ENCODE results near the gene NYNRIN.
"Not testable (repeated sequence)": the region's sequence is repeated elsewhere in the genome, so short reads cannot be mapped to it uniquely, and the experiment has no call there.

The NYNRIN gene

GRCh38 chr14:24369907-24370687, 28.7 kb upstream of the NYNRIN start:
- in situ Hi-C loops (cut with MboI; ENCODE audit: low sequenced_read_pairs) = no loop called here

- in situ Hi-C loops (cut with MboI; ENCODE audit: low sequenced_read_pairs) = no loop called here
These were observed 28.1 kb upstream of the NYNRIN start for GRCh38 chr14:24370748-24371147.

DNA sequence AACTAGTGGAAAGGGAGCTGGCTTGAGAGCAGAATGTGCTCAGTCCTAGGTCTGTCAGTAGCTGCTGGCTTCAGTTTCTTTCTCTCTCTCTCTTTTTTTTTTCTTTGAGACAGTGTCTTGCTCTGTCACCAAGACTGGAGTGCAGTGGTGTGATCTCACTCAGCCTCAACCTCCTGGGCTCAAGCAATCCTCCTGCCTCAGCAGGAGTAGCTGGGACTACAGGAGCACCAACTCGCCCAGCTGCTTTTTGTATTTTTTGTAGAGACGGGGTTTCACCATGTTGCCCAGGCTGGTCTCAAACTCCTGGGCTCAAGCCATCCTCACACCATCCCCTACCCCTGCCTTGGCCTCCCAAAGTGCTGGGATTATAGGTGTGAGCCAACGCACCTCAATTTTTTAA, 27.2 kb upstream of the NYNRIN start:
- in situ Hi-C loops (cut with MboI; ENCODE audit: low sequenced_read_pairs) = not testable (repeated sequence)

GRCh38 chr14:24372701-24373416, 25.9 kb upstream of the NYNRIN start:
- in situ Hi-C loops (cut with MboI; ENCODE audit: low sequenced_read_pairs) = no loop called here

DNA sequence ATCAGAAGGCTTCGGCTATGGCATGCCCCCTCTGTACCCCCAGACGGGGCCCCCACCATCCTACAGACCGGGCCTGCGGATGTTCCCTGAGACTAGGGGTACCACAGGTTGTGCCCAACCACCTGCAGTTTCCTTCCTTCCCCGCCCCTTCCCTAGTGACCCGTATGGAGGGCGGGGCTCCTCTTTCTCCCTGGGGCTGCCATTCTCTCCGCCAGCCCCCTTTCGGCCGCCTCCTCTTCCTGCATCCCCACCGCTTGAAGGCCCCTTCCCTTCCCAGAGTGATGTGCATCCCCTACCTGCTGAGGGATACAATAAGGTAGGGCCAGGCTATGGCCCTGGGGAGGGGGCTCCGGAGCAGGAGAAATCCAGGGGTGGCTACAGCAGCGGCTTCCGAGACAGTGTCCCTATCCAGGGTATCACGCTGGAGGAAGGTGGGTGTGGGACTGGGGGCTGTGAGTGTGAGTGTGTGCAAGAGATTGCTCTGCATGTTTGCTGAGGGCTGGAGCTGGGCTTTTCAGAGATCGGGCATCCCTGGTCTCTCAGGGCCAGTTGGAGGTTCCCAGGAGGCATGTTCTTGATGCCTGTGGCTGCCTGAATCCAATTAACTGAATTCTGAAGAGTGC, 22.2 kb upstream of the NYNRIN start:
- in situ Hi-C loops (cut with MboI; ENCODE audit: low sequenced_read_pairs) = no loop called here

GRCh38 chr14:24377126-24377525, 21.7 kb upstream of the NYNRIN start:
- in situ Hi-C loops (cut with MboI; ENCODE audit: low sequenced_read_pairs) = no loop called here

DNA sequence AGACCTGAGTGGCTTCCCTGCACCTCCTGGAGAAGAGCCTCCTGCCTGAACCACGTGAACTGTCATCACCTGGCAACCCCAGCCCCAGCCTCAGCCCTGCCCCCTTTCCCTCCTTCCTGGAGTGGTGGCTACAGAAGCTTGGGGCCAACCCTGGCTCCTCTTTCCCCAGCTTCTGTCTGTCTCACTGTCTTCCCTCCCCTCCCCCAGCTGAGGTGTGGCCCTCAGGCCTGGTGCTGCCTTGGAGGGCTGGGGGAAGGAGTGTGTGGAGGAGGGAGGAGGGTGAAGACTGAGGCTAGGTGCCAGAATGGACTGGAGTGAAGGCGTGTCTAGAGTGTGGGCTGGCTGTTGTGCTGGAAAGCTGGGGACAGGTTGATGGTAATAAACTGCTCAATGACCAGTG, 21.1 kb upstream of the NYNRIN start:
- in situ Hi-C loops (cut with MboI; ENCODE audit: low sequenced_read_pairs) = no loop called here

DNA sequence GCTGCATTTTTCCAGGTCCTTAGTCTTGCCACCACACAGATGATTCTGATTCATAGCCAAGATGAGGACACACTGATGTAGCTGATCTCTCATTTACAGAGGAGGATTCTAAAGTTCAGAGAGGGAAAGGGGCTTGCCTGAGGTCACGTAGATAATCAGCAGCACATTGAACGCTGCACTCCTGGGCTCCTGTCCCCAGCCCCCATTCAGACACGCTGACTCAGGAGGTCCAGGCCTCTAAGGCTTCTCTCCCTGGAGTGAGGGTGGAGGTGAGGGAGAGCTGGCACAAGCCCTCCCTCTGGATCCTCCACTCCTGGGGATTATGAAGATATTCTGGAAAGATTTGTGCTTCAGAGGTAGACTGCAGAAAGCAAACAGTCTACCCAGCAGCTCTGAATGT, 20.5 kb upstream of the NYNRIN start:
- in situ Hi-C loops (cut with MboI; ENCODE audit: low sequenced_read_pairs) = no loop called here

- in situ Hi-C loops (cut with MboI; ENCODE audit: low sequenced_read_pairs) = no loop called here
These were observed 19.6 kb upstream of the NYNRIN start for GRCh38 chr14:24378981-24379906.

- in situ Hi-C loops (cut with MboI; ENCODE audit: low sequenced_read_pairs) = no loop called here
These were observed 18.7 kb upstream of the NYNRIN start for GRCh38 chr14:24379907-24380730.

DNA sequence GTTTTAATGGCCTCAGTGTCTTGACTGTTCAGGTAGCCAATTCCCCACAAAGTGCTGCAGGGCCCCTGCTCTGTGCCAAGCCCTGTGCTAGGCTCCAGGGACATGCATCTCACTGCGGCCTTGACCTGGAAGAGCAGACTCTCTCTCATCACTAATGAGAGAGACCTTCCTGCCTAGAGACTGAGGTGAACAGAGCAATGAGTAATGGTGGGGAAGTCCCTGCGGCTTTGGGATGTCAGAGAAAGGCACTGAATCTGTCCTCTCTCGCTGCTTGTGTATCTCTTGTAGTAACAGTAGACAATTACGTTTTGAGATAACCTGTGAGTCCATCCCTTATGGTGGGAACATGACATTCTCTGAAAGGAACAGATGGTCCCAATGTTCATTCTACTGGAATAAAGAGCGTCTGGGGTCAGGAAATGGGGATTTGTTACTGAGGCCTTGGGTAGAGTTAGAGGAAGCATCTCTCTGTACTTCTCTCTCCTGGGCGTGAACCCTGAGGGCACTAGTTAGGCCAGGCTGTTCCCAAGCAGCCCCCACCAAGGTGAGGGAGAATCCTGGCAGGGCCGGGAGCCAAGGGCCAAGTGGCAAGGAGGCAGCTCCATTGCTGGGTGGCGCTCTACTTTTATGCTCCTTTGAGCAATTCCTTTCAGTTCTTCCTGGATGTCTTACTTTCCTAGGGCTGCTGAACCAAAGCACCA, 17.3 kb upstream of the NYNRIN start:
- in situ Hi-C loops (cut with MboI; ENCODE audit: low sequenced_read_pairs) = no loop called here

GRCh38 chr14:24382064-24382371, 16.8 kb upstream of the NYNRIN start:
- in situ Hi-C loops (cut with MboI; ENCODE audit: low sequenced_read_pairs) = no loop called here

GRCh38 chr14:24384169-24384568, 14.6 kb upstream of the NYNRIN start:
- in situ Hi-C loops (cut with MboI; ENCODE audit: low sequenced_read_pairs) = no loop called here

DNA sequence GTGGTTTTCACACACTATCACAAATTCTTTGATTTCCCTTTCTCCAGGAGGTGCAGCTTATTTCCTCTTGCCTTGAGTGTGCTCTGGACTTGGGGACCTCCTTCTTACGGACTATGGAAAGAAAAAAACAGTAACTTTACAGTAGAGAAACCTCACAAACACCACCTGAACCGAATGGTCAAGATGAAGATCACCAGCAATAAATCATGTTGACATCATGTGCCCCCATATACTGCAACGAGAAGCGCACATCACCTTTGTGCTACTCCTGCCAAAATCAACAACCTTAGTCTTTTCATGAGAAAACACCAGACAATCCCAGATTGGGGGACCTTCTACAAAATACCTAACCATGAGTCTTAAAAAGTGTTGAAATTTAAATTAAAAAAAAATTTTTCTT, 13.3 kb upstream of the NYNRIN start:
- in situ Hi-C loops (cut with MboI; ENCODE audit: low sequenced_read_pairs) = no loop called here

GRCh38 chr14:24387009-24387345, 11.8 kb upstream of the NYNRIN start:
- in situ Hi-C loops (cut with MboI; ENCODE audit: low sequenced_read_pairs) = no loop called here

GRCh38 chr14:24387579-24387978, 11.2 kb upstream of the NYNRIN start:
- in situ Hi-C loops (cut with MboI; ENCODE audit: low sequenced_read_pairs) = not testable (repeated sequence)

DNA sequence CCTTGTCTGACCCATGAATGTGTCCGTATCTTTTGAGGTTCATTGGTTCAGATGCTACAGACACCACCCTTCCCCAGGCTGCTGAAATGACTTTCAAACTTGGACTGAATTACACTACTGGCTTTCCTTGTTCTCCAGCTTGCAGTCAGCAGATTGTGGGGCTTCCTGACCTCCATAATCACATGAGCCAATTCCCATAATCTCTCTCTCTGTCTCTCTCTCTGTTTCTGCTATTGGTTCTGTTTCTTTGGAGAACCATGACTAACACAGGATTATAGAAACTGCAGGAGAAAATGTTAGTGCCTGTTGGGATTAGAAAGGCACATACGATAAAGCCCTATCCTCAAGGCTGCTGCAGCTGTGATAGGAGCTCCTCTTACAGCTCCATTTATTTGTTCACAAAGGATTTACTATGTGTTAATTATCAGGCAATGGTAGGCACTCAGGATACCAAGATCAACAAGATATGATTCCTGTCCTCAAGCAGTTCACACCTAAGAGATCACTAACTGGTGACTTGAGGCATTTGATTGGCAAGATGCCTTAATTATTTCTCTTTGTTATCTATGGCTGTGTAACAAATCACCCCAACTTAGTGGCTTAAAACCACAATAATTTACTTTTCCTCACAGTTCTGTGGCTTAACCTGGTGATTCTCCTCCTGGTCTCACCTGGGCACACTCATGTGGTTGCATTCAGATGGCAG, 10.2 kb upstream of the NYNRIN start:
- in situ Hi-C loops (cut with MboI; ENCODE audit: low sequenced_read_pairs) = no loop called here

DNA sequence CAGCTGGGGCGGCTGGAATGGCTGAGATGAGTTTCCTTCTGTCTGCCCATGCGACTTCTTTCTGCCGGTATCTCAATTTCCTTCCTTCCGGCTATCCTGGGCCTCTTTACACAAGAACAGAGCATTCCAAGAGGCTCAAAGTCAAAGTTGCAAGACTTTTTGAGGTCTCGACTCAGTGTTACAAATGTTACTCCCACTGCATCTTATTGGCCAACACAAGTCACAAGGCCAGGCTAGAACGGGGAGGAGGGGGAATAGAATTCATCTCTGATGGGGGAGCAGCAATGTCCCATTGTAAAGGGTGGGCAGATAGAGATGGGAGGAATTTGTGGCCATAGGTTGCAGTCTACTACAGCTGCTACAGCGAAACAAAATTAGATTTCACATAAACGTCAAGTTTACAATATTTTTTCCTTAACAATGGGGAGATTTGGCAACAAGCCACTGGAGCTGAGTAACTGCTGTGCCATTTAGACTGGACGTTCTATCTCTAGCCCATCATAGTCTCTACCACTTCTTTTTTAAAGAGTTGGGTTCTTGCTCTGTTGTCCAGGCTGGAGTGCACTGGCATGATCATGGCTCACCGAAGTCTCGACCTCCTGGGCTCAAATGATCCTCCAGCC, 9.5 kb upstream of the NYNRIN start:
- in situ Hi-C loops (cut with MboI; ENCODE audit: low sequenced_read_pairs) = no loop called here

Data from HL-60/S4 treated with retinoic acid at 250 ng/mL for 4 days and 3 days (cell line).